Left hindlimb (tissue), 1 donor: ENCODE results near the gene NCOA5.

Experiments
- DNase-seq: peaks from one replicate; pipeline ENCODE4 v3.0.0-alpha.2; 2018

The NCOA5 gene

GRCh38 chr20:46058599-46059281, 31.0 kb downstream of the NCOA5 start:
- no peak for DNase-seq

- DNase-seq: peak; percentile 45
These were observed 31.7 kb downstream of the NCOA5 start for GRCh38 chr20:46057856-46058598.

GRCh38 chr20:46056970-46057855, 32.5 kb downstream of the NCOA5 start:
- peak; percentile 73 for DNase-seq

GRCh38 chr20:46056027-46056833, 33.5 kb downstream of the NCOA5 start:
- DNase-seq: no peak

- no peak for DNase-seq
These were observed 34.5 kb downstream of the NCOA5 start for GRCh38 chr20:46055269-46055668.

- DNase-seq: no peak
These were observed 35.2 kb downstream of the NCOA5 start for GRCh38 chr20:46054606-46055005.

GRCh38 chr20:46053416-46053815, 36.3 kb downstream of the NCOA5 start:
- DNase-seq: no peak

GRCh38 chr20:46051556-46052308, 38.0 kb downstream of the NCOA5 start:
- DNase-seq: no peak

- DNase-seq: no peak
These were observed 38.9 kb downstream of the NCOA5 start for GRCh38 chr20:46050885-46051284.

- no peak for DNase-seq
These were observed 39.3 kb downstream of the NCOA5 start for GRCh38 chr20:46050444-46050843.

- DNase-seq: no peak
These were observed 39.9 kb downstream of the NCOA5 start for GRCh38 chr20:46049815-46050214.

- no peak for DNase-seq
These were observed 40.6 kb downstream of the NCOA5 start for GRCh38 chr20:46049190-46049589.

GRCh38 chr20:46047821-46048220, 41.9 kb downstream of the NCOA5 start:
- DNase-seq: no peak

GRCh38 chr20:46046588-46047310, 43.0 kb downstream of the NCOA5 start:
- no peak for DNase-seq

- DNase-seq: no peak
These were observed 44.9 kb downstream of the NCOA5 start for GRCh38 chr20:46044896-46045295.

- DNase-seq: no peak
These were observed 46.2 kb downstream of the NCOA5 start for GRCh38 chr20:46043556-46043955.

- peak; percentile 69 for DNase-seq
These were observed 48.7 kb downstream of the NCOA5 start for GRCh38 chr20:46040902-46041535.

GRCh38 chr20:46037036-46037435, 52.7 kb downstream of the NCOA5 start:
- DNase-seq: no peak

- no peak for DNase-seq
These were observed 53.4 kb downstream of the NCOA5 start for GRCh38 chr20:46036370-46036769.

- DNase-seq: no peak
These were observed 54.0 kb downstream of the NCOA5 start for GRCh38 chr20:46035713-46036112.

GRCh38 chr20:46035253-46035652, 54.5 kb downstream of the NCOA5 start:
- DNase-seq: no peak
